Brain pericyte (primary cell): ENCODE results near the gene DNAJB14.
"Not testable (repeated sequence)": the region's sequence is repeated elsewhere in the genome, so short reads cannot be mapped to it uniquely, and the experiment has no call there.

Experiments
- DNase-seq: peaks from one replicate; pipeline ENCODE4 v3.0.0-alpha.2; 2012; ENCODE audit warnings: low read depth, low spot score

Gene DNAJB14

GRCh38 chr4:99946356-99947189 is at the start of gene DNAJB14:
Gene DNAJB14 (minus strand): TSS chr4:99946618. CDS start chr4:99946571, 47 bp downstream.
- DNase-seq = no peak

GRCh38 chr4:99991741-99992140 is 45.3 kb upstream of the DNAJB14 start:
- no peak for DNase-seq

- no peak for DNase-seq
Observed at GRCh38 chr4:99987681-99988080, 41.3 kb upstream of the DNAJB14 start.

- no peak for DNase-seq
Observed at GRCh38 chr4:99986792-99987191, 40.4 kb upstream of the DNAJB14 start.

GRCh38 chr4:99983289-99983943 is 37.0 kb upstream of the DNAJB14 start:
- DNase-seq = no peak

GRCh38 chr4:99979872-99980271 is 33.5 kb upstream of the DNAJB14 start:
- no peak for DNase-seq

- no peak for DNase-seq
Observed at GRCh38 chr4:99971453-99972111, 25.2 kb upstream of the DNAJB14 start.

GRCh38 chr4:99968330-99968729 is 21.9 kb upstream of the DNAJB14 start:
- DNase-seq = no peak

GRCh38 chr4:99966692-99967091 is 20.3 kb upstream of the DNAJB14 start:
- DNase-seq = no peak

- no peak for DNase-seq
Observed at GRCh38 chr4:99965674-99966350, 19.4 kb upstream of the DNAJB14 start.

- DNase-seq = no peak
Observed at GRCh38 chr4:99965173-99965572, 18.8 kb upstream of the DNAJB14 start.

- no peak for DNase-seq
Observed at GRCh38 chr4:99961711-99962110, 15.3 kb upstream of the DNAJB14 start.

GRCh38 chr4:99960648-99961047 is 14.2 kb upstream of the DNAJB14 start:
- no peak for DNase-seq

GRCh38 chr4:99958207-99958606 is 11.8 kb upstream of the DNAJB14 start:
- DNase-seq = not testable (repeated sequence)

- DNase-seq = no peak
Observed at GRCh38 chr4:99950913-99951254, 4.5 kb upstream of the DNAJB14 start.

GRCh38 chr4:99949999-99950912 is 3.8 kb upstream of the DNAJB14 start, which contains the start of gene H2AZ1:
Gene H2AZ1 (minus strand): TSS chr4:99950275. CDS start chr4:99950170, 105 bp downstream.
- DNase-seq = peak; percentile 97

GRCh38 chr4:99949034-99949998 is 2.9 kb upstream of the DNAJB14 start:
- DNase-seq = peak; percentile 82

- no peak for DNase-seq
Observed at GRCh38 chr4:99947608-99948007, 1.2 kb upstream of the DNAJB14 start.

GRCh38 chr4:99947190-99947578 is 766 bp upstream of the DNAJB14 start:
- no peak for DNase-seq
